Activated T-helper 9 cell treated with anti-CD3 and anti-CD28 coated beads, Interleukin-2, amount 50 U/mL, for 16 hours (primary cell): ENCODE measurements around the gene MAST4.
"Not testable (repeated sequence)": the region's sequence is repeated elsewhere in the genome, so short reads cannot be mapped to it uniquely, and the experiment has no call there.

Experiments used
- DNase-seq: peaks from one replicate; pipeline ENCODE4 v3.0.0-alpha.2; 2020; ENCODE audit warnings: low read depth

MAST4 gene

DNA sequence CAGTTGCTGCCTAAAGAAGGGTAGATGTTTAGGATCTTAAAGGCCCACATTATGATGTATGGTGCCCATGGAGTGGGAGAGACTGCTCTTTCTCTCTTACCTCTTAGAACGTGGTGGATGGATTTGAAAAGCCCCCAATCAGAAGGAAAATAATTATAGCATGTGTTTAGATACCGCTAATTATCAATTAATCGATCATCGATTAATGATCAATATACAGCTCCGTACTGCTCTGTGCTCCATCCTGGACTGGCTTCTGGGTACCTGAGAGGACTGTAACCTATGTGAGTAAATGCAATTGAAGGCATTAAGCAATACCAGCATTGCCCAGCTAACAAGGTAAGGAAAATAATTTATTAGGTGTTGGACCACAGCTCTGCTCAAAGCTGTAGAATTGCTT is 149.1 kb downstream of the MAST4 start:
- no peak for DNase-seq

DNA sequence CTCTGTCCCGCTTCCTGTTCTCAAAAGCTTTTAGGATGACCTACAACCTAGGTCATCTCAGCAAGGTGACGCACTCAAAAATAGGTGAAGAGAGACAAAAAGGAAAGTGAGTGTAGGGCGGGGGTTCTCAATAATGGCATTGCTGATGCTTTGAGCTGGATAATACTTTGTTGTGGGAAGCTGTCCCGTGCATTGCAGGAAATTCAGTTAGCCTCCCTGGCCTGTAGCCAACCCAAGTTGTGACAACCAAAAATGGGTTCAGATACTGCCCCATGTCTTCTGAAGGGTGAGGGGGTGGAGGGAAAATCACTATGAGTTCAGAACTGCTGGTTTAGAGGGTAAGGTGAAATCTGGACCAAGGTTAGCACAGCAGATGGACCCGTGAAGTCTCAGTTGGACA is 151.4 kb downstream of the MAST4 start:
- DNase-seq: no peak

DNA sequence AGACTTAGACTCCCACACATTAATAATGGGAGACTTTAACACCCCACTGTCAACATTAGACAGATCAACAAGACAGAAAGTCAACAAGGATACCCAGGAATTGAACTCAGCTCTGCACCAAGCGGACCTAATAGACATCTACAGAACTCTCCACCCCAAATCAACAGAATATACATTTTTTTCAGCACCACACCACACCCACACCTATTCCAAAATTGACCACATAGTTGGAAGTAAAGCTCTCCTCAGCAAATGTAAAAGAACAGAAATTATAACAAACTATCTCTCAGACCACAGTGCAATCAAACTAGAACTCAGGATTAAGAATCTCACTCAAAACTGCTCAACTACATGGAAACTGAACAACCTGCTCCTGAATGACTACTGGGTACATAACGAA is 156.5 kb downstream of the MAST4 start:
- not testable (repeated sequence) for DNase-seq

DNA sequence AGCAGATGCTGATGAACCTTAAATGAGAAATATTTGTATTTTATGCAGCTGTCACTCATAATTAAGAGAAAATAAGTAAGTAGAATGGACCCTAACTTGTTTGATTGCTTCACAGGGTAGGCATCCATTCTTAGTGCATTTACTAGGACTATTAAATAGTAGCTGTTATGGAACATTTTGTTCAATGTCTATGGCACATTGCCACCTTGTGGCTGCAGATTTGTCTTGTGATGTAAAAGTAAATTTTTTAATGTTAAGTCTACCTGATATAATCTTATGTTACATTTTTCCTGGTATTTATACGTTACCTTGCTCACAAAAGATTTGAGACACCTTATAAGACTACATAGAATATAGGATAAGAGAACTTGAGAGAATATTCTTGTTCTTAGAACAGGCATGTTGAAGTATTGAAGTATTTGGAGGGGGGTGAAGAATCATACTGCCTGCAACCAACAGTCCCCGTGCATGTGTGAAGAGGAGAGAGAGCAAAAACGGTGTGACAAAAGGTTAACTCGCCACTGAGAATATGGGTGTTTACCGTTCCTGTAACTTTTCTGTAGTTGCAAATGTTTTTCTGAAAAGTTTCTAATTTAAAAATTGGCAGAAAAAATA is 161.1 kb downstream of the MAST4 start:
- no peak for DNase-seq

DNA sequence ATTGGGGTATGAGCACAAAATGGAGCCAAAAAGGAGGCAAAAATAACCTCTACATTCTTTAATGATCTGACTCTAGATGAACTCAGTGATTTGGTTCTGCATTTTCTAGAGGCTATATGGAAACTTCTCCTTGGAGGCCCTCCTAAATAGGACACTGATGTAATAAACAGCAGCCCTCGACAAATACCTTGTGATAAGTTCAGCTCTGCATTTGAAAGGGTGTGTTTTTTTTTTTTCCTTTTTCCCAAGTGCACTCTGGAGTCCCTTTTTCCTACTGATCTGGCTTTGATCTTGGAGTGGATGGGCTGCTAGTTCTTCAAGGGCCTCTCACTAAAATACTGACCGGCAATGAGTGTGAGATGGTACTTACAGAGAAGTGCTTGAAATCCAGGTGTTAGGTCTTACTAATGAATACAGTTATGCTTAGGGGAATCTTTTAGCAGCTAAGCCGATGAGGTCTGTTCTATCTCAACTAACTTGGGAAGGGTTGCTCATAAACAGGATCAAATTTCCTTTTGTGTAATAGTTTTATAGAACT is 161.7 kb downstream of the MAST4 start:
- DNase-seq: no peak

DNA sequence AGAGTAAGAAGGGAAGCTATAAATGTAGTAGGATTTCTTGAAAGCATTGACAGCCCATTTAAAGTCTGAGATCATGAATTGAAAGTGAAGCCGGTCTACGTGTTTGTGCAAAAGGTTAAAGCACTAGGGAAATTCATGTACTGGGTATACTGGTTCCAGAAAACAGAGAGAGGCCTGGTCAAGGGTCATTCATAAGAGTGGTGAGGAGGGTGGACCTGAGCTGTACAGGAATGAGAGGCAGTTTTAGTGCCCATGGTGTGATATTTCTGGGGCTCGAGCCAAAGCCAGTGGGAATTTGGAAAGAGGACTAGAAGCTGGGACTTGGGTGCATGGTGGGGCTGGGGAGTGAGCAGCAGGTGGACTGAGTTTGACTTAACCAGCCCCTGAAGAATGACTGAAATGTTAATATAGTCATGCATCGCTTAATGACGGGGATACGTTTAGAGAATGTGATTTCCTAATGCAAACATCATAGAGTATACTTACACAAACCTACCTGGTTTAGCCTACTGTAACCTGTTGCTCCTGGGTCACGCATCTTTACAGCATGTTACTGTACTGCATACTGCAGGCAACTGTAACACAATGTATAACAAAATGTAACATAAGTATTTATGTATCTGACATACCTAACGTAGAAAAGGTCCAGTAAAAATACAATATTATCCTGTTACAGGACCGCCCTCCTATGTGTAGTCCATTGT is 173.0 kb downstream of the MAST4 start:
- no peak for DNase-seq

DNA sequence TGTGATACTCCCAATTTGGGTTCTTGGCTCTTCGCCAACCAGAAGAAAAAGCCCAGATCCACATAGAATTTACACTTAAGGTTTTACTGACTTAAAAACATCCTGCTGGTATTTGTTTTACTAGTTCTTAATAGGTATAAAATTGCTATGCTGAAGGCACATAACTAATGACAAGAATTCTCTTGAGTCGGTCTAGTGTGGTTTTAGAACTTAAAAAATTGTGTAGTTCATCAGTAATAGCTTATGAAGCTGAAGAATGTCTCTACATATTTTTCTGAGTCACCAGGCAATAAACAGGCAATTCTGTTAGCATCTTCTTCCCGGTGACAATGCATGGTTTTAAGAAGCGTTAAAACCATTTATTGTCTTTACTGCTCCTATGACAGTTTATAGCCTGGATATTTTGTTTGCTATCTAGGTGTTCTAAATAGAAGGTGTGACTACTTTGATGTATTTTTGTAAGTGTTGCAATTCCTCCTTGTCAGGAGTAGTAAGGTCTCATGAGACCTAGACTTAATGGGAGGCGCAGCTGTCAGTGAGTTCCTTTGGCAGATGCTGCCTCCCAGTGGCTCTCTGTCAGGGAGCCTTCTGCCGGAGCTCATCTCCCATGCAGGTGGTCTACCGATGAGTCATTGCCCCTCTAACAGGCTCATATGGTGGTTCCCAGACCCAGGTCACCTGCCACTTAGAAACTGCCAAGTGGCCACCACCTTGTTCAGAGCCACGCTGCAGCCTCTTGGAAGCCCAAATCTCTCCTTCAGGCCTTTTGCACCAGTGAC is 173.8 kb downstream of the MAST4 start:
- DNase-seq: no peak

DNA sequence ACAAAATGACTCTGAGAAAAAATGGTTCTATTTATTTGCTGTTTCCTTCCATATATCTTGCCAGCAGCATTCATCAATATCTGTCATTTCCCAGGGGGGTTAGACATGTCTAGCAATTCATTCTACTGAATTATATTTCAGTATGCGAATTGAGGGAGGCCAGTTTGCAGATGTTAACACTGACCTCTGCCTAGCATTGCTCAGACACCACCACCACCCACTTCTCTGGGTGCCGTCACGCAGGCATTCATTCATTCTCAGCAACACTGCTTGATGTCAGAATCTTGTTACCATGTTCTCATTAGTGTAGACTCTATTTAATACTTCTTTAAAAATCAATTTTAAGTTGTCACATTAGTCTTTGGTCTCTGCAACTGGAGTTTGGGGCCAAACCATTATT is 181.7 kb downstream of the MAST4 start:
- DNase-seq: no peak

DNA sequence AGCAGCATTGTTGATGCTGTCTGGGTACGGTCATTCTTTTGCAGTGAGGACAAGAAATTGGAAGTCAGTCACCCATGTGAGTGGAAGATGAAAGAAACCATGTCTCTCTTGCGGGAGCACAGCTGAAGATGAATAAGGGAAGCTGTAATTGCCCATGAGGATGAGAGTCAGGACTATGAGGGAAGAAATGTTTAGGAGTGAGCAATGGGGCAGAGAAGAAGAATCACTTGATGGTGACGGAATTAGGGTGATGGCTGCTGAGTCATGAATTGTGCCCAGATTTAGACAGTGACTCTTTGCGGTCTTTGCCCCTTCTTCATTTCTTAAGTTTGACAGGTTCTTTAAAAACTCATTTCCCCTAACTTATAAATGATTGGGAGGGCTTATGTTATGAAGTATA is 183.3 kb downstream of the MAST4 start:
- no peak for DNase-seq

DNA sequence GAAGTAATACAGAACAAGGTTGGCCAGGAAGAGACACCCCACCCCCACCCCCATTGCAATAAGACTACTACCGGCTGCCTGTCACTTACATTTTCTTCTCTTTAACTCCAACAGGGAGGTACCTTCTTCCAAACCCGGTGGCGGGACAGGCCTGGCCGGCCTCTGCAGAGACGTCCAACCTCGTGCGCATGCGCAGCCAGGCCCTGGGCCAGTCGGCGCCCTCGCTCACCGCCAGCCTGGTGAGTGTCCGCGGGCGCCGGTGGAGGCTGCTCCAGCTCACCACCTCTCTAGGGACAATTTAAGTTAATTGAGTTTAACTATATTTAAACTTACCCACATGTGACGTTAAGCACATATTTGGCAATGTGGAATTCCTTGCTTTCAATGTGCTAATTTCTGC is 192.4 kb downstream of the MAST4 start:
- DNase-seq: no peak

DNA sequence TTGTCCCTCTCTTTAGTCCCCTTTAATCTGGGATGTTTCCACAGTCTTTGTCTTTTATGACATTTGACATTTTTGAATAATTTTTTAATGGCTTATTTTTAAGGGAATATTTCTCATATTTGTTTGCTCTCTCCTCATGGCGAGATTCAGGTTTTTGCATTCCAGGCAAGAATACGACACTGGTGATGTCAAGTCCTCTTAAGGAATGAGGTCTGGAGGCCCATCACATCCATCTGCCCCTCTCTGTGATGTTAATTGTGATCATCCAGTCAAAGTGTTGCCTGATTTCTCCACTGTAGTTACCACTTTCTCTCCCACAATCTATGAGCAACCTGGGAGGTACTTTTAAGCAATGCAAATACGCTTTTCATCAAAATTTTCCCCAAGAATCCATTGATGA is 193.2 kb downstream of the MAST4 start:
- no peak for DNase-seq

DNA sequence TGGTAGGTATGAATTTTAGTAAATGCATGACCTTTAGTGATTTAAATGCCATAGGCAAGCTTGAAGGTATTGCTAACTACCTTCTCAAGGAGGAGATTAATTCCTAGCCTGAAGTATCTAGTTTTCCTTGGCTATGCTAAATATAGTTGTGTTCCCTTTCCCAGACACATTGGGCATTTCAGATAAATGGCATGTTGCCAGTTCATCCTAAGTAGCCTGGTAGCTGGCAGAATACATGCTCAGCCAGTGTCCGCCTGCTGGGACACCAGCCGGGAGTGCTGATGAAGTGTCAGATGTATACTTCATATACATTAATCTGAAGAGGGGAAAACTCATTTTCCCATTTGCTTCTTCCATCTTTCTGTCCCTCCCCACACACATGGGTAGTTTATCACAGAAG is 196.9 kb downstream of the MAST4 start:
- no peak for DNase-seq

DNA sequence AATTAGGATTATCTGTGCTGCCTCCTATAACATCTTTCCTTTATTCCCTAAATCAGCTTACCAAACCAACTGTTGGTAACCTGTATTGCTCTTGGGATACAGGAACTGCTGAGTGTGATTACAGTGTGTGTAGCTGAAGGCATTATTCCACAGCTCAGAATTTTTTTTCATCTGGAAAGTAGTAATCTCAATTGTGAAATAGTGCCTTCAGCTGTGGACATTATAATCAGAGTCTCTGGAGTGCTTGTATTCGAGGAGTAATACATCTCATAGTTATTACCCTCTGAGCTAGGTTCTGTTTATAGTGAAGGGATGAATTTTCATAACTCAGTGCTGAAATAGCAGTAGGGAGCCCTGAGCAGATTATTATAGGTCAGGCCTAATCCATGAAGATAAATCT is 199.5 kb downstream of the MAST4 start:
- no peak for DNase-seq

DNA sequence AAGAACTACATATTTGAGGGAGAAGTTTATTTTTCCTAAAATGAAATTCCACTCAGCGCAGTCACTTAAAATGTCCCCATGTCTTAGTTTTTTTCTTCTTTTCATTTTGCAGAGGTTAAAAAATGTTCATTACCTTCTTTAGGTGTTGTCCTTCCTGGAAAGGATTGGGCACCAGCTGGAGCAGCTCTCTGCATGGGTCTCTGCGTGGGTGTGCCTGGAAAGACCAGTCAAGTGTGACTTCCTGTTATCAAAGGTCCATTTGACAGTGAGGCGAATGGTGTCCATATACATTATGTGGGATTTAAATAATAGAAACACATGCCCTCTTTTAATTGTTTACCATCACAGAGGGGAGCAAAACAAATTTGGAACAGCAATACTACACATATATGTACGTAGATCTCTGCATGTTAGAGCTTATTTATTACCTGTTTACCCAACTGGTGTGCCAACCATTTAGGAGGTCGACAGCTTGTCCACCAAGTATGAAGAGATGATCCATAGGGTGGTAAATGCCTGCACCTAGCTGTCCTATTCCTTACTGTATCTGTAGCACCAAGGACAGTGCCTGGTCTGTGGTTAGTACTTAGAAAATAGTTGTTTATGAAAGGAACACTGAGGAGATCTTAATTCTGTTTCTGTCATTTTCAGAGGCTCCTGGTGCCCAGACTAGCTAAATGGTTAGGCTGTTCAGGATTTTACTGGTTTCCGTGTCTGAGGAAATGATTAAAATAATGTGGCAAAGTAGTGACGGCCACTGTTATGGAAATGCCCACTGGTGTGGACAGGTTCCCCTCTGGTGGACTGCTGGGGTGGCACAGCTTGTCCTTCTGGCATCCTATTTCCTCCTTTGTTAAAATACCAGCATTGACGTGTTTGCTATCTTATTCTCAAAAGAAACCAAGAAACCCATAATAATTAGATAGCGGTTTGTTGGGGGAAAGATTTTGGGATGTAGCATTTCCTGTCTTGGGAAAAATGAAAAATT is 200.4 kb downstream of the MAST4 start:
- no peak for DNase-seq

DNA sequence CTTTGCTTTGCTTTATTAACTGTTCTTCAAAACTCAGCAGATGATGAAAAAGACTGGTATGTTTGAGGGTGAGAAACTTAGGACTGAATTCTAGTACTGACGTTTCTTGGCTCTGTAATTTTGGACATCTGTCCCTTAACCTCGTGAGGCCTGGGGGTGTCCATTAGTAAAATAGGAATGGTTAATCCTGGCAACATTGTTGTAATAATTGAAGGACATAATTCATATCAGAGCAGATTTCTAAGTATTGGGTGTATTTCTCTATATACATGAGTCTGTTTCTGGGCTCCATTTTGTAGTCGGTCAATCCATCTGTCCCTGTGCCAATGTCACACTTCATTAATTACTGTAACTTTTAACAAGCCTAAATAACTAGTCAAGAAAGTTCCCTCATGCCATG is 206.7 kb downstream of the MAST4 start:
- DNase-seq: no peak

DNA sequence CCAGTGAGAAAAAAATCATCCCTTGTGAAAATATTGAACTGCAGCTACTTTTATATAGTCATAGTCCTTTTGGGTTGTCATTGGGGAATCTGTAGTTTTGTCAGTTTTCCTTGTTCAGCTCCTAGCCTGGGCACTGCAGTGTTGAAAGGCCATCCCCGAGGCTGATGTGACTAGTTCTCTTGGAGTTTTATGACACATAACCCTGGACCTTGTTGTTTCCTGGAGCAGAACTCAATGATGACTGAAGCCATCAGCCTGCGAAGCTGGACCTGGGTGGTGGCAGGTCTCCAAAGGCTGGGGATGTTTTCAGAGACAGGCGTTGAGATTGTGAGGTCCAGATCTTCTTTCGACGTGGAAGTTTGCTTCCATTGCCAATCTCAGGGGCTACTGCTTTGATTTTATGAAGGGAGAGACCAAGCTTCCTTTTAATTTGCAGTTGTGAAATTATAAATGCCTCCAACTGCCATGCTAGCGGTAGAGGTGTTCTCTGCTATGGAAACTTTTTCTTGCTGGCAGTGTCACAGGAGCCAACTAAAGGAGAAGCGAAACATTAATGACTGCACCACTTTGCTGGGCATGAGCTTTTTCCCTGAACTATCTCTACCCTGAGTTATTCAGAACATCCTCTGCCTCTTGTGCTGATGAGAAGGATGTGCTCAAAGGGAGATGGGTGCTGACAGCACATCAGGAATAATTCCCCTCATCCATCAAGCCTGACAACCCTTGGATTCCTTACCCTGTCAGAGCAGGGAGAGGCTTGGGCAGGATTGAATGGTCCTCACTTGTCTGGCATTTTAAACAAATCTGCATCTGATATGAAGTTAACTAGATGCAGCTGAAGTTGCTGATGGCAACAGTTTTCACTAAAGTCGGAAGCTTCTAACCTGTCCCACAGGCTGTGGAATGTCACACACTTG is 209.6 kb downstream of the MAST4 start:
- DNase-seq: no peak

DNA sequence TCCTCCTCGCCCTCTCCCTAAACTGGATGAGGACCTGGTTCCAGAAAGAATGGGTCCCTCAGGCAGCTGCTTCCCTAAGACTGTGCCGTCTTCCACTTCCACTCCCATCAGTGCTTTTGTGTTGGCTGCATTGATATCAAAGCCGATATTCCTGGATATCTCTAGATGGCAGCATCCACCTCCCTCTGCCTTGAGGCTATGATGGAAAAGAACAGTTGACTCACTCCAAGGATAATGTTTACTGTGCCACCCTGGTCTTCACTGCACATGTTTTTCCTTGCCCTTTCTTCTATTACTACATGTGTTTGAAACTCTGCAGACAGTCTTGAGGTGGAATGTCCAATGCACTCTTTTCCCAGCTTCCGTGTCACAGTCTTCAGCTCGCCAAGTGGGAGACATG is 211.6 kb downstream of the MAST4 start:
- no peak for DNase-seq

DNA sequence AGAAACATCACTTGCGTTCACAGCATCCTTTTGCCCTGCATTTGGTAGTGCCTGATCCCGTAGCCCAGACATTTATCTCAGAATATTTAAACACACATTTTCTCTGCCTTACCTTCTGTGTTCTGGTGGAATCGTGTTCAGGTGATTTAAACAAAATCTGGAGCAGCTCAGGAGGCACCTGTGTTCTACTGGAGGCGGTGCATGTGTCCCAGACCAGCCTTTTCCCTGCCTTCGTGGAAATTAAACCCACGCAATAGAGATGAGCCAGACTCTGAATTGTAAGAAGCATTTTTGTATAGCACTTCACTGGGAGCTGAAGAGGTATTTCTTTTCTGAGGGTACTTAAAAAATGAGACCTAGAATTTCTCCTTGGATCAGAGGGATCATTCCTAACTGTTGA is 212.5 kb downstream of the MAST4 start:
- no peak for DNase-seq

DNA sequence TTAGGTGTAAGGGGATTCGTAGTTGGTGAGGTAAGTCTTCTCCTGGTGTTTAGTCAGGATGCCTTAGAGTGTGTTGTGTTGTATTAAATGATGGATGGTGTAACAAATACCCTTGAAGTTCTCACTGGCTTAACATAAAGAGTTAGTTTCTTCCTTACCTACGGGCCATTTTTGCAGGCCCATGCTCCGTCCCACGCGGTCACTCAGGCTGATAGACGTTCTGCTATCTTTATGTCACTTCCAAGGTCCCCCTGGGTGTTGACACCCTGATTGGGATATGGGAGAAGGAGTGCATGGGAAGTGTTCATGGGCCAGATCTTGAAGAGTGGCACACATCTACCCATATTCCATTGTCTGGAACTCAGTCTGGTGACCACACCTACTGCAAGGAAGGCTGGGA is 214.0 kb downstream of the MAST4 start:
- DNase-seq: no peak

DNA sequence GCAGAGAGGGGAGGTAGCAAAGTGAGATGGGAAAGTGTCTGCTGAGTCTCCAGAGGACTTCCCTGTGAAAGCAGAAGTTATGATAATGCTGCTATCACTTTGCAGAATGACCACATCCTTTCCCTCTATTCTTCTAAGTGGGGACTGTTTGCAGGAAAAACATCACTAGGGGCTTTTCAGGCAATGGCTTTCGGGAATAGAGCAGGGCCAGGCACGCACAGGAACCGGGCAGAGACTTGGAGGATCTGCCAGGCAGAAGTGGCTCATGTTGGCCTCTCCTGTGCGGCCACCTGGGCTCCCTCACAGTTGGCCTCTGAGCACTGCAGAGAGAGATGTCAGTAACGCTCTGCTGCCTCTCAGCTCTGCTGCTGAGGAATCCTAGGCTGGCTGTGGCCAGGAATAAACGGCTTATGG is 214.7 kb downstream of the MAST4 start:
- no peak for DNase-seq

DNA sequence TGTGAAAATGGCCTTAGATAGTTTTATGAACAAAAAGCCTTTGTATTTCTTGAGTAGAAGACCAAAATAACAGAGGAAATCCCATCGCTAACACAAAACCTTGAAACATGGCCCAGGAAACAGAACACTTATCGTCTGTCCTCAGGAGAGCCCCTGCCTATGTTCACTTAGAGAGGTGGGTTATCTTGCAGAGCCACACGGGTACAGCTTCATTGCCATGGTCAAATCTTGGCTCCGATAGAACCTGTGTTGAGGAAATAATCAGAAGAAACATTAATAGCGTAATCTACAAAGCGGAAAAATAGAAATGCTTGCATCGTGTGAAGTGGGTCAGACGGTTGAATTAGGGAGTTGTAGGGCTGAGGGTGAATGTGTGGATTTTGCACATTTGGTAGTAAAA is 216.1 kb downstream of the MAST4 start:
- DNase-seq: no peak
